NCI-H128 (cell line): ENCODE data around the gene WWTR1.

ENCODE experiments used
- DNase-seq: peaks from one replicate; lab custom pipeline; 2025; ENCODE audit not compliant: unreplicated experiment; lab: John Stamatoyannopoulos, UW

Gene WWTR1

DNA sequence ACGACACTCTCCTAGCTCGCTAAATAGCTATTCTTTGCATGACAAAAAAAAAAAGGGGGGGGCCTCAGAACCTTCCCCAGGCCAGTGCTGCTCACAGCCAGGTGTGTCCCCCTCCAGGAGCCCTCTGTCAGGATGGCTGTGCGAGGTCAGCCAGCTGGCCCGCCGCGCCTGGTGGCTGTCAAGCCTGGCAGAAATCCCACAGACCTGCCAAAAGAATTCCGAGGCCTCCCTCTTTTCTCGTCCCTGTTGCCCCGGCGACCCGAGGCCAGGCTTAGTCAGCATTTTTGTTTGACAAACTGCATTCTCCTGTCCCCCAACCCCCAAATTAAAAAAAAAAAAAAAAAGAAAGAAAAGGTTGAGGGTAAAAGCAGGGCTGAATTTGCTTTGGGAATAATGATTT, 121.4 kb downstream of the WWTR1 start:
- DNase-seq: no peak

DNA sequence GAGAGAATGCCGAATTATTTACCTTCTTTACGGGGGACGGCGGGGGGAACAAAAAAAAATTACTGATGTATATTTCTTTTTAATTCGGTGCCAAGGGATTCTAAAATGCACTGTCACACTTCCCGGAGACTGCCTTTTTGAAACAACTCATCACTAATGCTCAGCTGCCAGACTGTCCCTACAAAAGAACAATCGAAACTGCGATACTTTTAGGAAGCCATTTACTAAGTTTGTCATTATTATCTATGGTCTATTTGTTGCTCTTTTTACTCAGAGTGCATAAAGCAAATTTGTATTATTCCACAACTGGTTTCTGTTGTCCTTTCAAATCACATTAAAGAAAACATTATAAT, 122.5 kb downstream of the WWTR1 start:
- no peak for DNase-seq

GRCh38 chr3:149534671-149535332, 123.0 kb downstream of the WWTR1 start:
- no peak for DNase-seq

DNA sequence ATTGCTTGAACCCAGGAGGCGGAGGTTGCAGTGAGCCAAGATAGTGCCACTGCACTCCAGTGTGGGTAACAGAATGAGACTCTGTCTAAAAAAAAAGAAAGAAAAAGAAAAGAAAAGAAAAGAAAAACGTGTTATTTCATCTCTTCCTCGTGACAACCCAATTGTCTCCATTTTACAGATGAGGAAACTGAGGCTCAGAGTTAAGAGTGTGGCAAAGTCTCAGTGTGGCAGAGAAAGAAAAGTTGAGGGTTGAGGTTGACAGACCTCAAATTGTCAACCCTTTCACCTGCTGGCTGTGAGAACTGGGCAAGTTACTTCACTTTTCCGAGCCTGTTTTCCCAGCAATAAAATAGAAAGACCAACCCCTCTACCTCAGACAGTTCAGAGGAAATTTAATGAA, 123.7 kb downstream of the WWTR1 start:
- no peak for DNase-seq

DNA sequence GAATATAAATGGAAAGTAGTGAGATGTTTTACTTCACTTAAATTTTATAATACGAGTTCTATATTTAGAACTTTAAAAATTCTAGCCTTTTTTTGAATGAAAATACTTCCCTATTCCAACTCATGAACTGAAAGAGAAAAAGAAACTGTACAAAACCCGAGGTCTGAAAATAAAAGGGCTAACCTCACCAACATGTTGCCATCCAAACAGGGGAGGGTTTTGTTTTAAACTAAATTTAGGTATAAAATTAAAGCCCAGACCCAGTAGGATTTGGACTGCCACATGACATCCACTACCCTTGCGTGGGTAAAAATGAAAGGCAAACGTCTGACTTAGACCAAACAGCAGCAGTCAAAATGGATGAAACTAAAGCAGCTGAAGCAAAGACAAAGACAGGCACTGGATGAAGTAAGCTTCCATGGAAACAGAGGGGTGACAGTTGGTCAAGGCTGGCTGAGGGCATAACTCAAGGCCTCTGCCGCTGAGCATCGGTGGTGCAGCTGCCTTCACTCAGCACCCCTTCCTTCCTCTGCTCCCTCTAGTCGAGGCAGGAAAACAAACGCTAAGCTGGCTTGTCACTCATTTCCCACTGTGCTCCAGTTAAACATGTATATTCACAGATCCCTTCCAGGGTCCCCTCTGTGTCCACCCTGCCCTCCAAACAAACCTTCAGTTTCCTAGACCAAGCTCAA, 125.2 kb downstream of the WWTR1 start:
- DNase-seq: no peak

- DNase-seq: no peak
These were observed 128.7 kb downstream of the WWTR1 start for GRCh38 chr3:149529099-149529498.

DNA sequence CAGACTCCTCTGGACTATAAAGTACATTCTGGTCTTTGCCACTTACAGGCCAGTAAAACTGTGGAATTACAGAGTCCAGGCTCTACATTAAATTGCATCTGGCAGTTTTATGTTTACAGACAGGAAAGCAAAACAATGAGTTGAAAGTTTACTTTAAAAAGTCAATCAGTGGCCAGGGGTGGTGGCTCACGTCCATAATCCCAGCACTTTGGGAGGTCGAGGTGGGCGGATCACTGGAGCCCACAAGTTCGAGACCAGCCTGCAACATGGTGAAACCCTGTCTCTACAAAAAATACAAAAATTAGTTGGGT, 129.5 kb downstream of the WWTR1 start:
- DNase-seq: no peak

DNA sequence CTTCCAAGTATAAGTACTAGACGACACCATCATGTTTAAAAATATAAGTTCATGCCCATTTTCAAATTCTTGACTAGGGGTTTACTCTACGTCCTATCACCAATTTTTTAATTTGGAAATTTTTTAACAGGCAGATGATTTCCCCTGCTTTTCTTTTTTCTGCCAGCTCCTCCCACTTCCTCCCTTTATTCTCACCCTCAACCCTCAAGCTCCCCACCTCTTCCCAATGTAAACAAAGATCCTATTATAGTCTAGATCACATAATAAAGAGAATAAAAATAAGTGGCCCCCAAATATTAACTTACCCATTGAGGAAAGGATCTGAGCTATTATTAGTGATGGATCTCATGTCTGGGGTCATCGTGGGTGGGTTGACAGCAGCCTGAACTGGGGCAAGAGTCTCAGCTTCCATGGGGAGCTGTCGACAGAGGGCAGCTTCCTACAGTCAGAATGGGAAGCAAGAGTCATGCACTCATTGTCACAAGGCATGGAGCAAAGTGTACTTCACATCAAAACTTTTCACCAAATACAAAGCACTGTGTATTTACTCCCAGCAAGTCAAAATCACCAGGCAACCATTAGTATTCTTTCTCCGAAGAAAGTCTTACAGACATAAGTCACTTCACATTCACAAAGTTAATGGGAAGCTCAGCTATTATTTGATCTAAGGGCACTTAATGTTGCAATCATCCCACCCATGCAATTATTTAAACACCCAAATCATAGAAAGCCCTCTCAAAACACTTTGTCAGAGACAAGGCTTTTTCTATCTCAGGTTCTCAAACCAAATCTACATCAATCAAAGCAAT, 130.1 kb downstream of the WWTR1 start:
- DNase-seq: no peak

- no peak for DNase-seq
These were observed 134.1 kb downstream of the WWTR1 start for GRCh38 chr3:149523512-149524299.

- DNase-seq: no peak
These were observed 137.9 kb downstream of the WWTR1 start for GRCh38 chr3:149519912-149520311.

GRCh38 chr3:149516920-149517319, 140.9 kb downstream of the WWTR1 start:
- no peak for DNase-seq

DNA sequence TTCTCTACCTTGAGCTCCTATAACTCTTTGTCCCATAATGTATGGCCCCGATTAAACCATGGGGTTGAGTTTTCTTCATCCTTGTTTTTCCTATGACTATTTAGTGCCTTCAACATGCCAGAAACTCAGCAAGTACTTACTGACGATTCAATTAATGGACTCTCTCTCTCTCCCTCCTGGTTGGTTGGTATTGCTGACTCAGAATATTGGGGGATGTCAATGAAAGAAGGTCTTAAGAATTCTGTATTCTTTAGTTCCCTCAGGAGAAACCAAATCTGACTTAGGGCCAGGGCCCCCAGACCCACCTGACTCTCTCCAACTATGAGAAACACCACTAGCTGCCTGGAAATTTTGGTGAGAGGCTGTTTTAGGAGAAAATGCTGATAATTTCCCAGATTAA, 142.6 kb downstream of the WWTR1 start:
- no peak for DNase-seq

DNA sequence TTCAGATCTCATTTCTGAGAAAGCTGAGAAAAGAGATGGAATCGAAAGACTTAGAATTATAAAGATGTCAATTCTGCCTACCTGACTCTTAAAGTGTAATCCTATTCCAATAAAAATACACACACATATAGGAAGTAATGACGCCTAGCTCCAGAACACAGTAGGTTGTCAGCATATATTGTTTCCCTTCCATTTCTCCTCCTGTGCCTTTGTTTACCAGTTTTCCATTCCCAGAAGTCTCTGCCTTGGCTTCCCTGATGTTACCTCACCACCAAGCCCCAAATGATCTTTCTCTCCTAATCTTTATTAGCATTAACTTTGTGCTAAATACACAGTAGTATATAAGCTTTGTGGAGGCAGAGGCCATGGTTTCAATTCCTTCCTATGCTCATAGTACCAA, 143.4 kb downstream of the WWTR1 start:
- no peak for DNase-seq

- DNase-seq: no peak
These were observed 145.6 kb downstream of the WWTR1 start for GRCh38 chr3:149512073-149512782.

DNA sequence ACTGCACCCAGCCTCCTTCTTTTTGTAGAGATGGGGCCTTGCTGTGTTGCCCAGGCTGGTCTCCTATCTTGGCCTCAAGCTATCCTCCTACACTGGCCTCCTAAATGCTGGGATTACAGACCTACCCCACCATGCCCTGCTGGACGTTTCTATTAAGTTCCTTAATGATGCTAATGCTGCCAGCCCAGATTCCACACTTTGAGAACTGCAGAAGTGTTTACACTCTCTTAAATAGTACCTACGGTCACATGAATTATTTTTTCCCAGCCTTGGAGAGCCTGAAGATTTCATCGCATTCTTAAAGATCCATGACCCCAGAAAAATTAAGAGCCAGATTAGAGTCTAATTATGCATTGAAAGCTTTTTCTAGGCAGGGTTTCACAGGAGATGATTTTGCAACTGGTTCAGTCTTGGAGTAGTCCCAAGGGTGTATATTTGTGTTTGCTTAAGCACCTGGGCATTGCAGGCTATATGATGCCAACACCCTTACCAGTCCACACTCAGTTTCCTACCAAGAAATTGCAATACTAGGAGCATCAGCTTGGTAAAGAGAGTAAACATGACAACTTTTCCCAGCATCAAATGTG, 146.7 kb downstream of the WWTR1 start:
- no peak for DNase-seq

DNA sequence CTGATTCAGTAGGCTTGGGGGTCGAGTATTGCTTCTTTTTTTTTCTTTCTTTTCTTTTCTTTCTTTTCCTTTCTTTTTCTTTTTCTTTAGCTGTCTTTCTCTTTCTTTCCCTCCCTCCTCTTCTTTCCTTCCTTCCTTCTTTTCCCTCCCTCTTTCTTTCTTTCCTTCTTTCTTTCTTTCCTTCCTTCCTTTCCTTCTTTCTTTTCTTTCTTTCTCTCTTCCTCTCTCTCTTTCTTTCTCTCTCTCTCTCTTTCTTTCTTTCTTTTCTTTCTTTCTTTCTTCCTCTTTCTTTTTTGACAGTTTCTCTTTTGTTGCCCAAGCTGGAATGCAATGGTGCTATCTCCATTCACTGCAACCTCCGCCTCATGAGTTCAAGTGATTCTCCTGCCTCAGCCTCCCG, 147.3 kb downstream of the WWTR1 start:
- no peak for DNase-seq

DNA sequence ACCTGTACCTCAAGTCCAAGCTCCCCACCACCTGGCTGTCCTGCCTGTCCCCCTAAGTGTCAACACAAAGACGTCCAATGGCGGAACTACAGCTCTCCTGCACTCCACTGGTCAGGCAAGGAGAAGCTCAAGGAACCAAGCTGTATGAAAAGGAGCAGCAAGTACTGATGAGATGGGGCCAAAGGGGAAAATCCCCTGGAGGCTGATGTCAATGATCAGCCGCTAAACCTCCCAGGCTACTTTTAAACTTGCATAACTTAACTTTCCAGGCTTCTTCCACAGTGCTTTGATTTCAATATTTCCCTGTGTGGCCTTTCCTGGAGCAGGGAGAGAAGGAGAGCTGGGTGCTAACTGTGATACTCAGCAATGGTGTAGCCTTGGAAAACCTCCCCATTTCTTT, 148.3 kb downstream of the WWTR1 start:
- DNase-seq: no peak

GRCh38 chr3:149507491-149508324, 150.1 kb downstream of the WWTR1 start:
- no peak for DNase-seq

- no peak for DNase-seq
These were observed 150.9 kb downstream of the WWTR1 start for GRCh38 chr3:149506965-149507364.

GRCh38 chr3:149506540-149506939, 151.3 kb downstream of the WWTR1 start:
- no peak for DNase-seq
